ENCODE results near the gene KIAA2012. TPM values are rescaled to one million over a fixed set of nuclear protein-coding genes. Genes with fewer than 3 reads are reported as not detected.

The KIAA2012 gene
- polyA plus RNA-seq, 1 donor (not counting 4 experiments of a cell fraction or from before 2014, with no cell fraction given), result not detected

- Histone ChIP-seq H3K27me3 (ENCODE audit: control insufficient read depth, extremely low read depth, insufficient read depth, low read length) (peaks cover 8% of the 10 kb centered on the region), H3K36me3 (ENCODE audit: control insufficient read depth in 2 of 2, extremely low read depth in 1 of 2, insufficient read depth in 2 of 2, low read length in 2 of 2) (no peaks in the 10 kb centered on the region), H3K4me1 (ENCODE audit: control insufficient read depth, extremely low read depth, insufficient read depth, low read length) (no peaks in the 10 kb centered on the region), H3K9me3 (ENCODE audit: control insufficient read depth, low read depth, low read length) (no peaks in the 10 kb centered on the region), H4K20me1 (ENCODE audit: control insufficient read depth, extremely low read depth, insufficient read depth, low read length) (no peaks in the 10 kb centered on the region), H3K9ac (ENCODE audit: control insufficient read depth, extremely low read depth, insufficient read depth, low read length) (no peak overlapping the region), H3K4me2 (ENCODE audit: control insufficient read depth, extremely low read depth, insufficient read depth, low read depth, low read length) (no peak overlapping the region), H3K27ac (ENCODE audit: control insufficient read depth, insufficient read depth, low read length) (no peak overlapping the region), H3K4me3 (ENCODE audit: control insufficient read depth in 2 of 3, extremely low read depth in 1 of 3, insufficient read depth in 2 of 3, low read depth in 1 of 3, low read length in 3 of 3) (no peak overlapping the region), H3K9me1 (ENCODE audit: control insufficient read depth, extremely low read depth, insufficient read depth, low read length) (no peaks in the 10 kb centered on the region), H3K79me2 (ENCODE audit: control insufficient read depth, insufficient read depth, low read length) (no peaks in the 10 kb centered on the region), H2AFZ (ENCODE audit: control insufficient read depth, low read length) (no peak overlapping the region)
- DNase-seq (ENCODE audit: low read depth, low spot score), result no peak
- dilution Hi-C loops (cut with MboI; ENCODE audit: extremely low pct_ligation_motif_present, low sequenced_read_pairs), result no loop called here
- TF ChIP-seq EZH2 (IDR thresholded peaks at IDR 0.05; ENCODE audit: low read length) (no peak), CTCF (optimal IDR thresholded peaks at IDR 0.05 in 1 of 3, IDR thresholded peaks at IDR 0.05 in 1 of 3, conservative IDR thresholded peaks at IDR 0.05 in 1 of 3; ENCODE audit: extremely low read depth in 1 of 3, insufficient read depth in 2 of 3, low read length in 3 of 3) (no peak)
- FAIRE-seq, result no peak
Measured at GRCh38 chr2:202054679-202055078, 18.4 kb upstream of the KIAA2012 start.

GRCh38 chr2:202056611-202057010 lies 16.4 kb upstream of the KIAA2012 start:
- Histone ChIP-seq H3K79me2 (ENCODE audit: control insufficient read depth, insufficient read depth, low read length) (no peaks in the 10 kb centered on the region), H2AFZ (ENCODE audit: control insufficient read depth, low read length) (no peak overlapping the region), H3K36me3 (ENCODE audit: control insufficient read depth in 2 of 2, extremely low read depth in 1 of 2, insufficient read depth in 2 of 2, low read length in 2 of 2) (no peaks in the 10 kb centered on the region), H3K9ac (ENCODE audit: control insufficient read depth, extremely low read depth, insufficient read depth, low read length) (no peak overlapping the region), H3K27ac (ENCODE audit: control insufficient read depth, insufficient read depth, low read length) (no peak overlapping the region), H4K20me1 (ENCODE audit: control insufficient read depth, extremely low read depth, insufficient read depth, low read length) (no peaks in the 10 kb centered on the region), H3K9me1 (ENCODE audit: control insufficient read depth, extremely low read depth, insufficient read depth, low read length) (no peaks in the 10 kb centered on the region), H3K4me1 (ENCODE audit: control insufficient read depth, extremely low read depth, insufficient read depth, low read length) (no peaks in the 10 kb centered on the region), H3K27me3 (ENCODE audit: control insufficient read depth, extremely low read depth, insufficient read depth, low read length) (peaks cover 7% of the 10 kb centered on the region), H3K4me3 (ENCODE audit: control insufficient read depth in 2 of 3, extremely low read depth in 1 of 3, insufficient read depth in 2 of 3, low read depth in 1 of 3, low read length in 3 of 3) (no peak overlapping the region), H3K4me2 (ENCODE audit: control insufficient read depth, extremely low read depth, insufficient read depth, low read depth, low read length) (no peak overlapping the region), H3K9me3 (ENCODE audit: control insufficient read depth, low read depth, low read length) (no peaks in the 10 kb centered on the region)
- FAIRE-seq (no peak), DNase-seq (ENCODE audit: low read depth, low spot score) (no peak)
- dilution Hi-C loops (cut with MboI; ENCODE audit: extremely low pct_ligation_motif_present, low sequenced_read_pairs), result no loop called here
- TF ChIP-seq EZH2 (IDR thresholded peaks at IDR 0.05; ENCODE audit: low read length) (no peak), CTCF (optimal IDR thresholded peaks at IDR 0.05 in 1 of 3, IDR thresholded peaks at IDR 0.05 in 1 of 3, conservative IDR thresholded peaks at IDR 0.05 in 1 of 3; ENCODE audit: extremely low read depth in 1 of 3, insufficient read depth in 2 of 3, low read length in 3 of 3) (peak; percentile 21 to 36 (median 26))
